H9 (cell line): ENCODE results near the gene POMGNT2. TPM values are rescaled to one million over a fixed set of nuclear protein-coding genes. Genes with fewer than 3 reads are reported as not detected.

Experiments used
- DNase-seq: peaks from one replicate; pipeline ENCODE4 v3.0.0-alpha.2; 2017
- H2AFZ ChIP-seq: one replicate; pipeline ENCODE4 v1.6.1; 2013; ENCODE audit warnings: mild to moderate bottlenecking, low read length, control low read depth, moderate library complexity
- H2AK5ac ChIP-seq: 2 replicates; pipeline ENCODE4 v1.6.1; 2013; ENCODE audit warnings: low read length, control low read depth, mixed read lengths; ENCODE audit not compliant: insufficient read length
- H2BK120ac ChIP-seq: one replicate; pipeline ENCODE4 v1.6.1; 2013; ENCODE audit warnings: low read depth, mild to moderate bottlenecking, low read length, control low read depth, inconsistent platforms; ENCODE audit not compliant: poor library complexity, severe bottlenecking
- H2BK12ac ChIP-seq: 2 replicates; pipeline ENCODE4 v1.6.1; 2013; ENCODE audit warnings: low read length, control low read depth, mixed read lengths, low read depth; ENCODE audit not compliant: insufficient read length
- H2BK15ac ChIP-seq: 2 replicates; pipeline ENCODE4 v1.6.1; 2013; ENCODE audit warnings: low read depth, low read length, control low read depth
- H2BK20ac ChIP-seq: one replicate; pipeline ENCODE4 v1.6.1; 2013; ENCODE audit warnings: low read depth, mild to moderate bottlenecking, low read length, control low read depth, inconsistent platforms; ENCODE audit not compliant: poor library complexity, severe bottlenecking
- H2BK5ac ChIP-seq: 2 replicates; pipeline ENCODE4 v1.6.1; 2013; ENCODE audit warnings: low read length, control low read depth, mixed read lengths; ENCODE audit not compliant: insufficient read length
- H3K14ac ChIP-seq: 2 replicates; pipeline ENCODE4 v1.6.1; 2013; ENCODE audit warnings: low read length, control low read depth; ENCODE audit not compliant: insufficient read depth
- H3K18ac ChIP-seq: 2 replicates; pipeline ENCODE4 v1.6.1; 2013; ENCODE audit warnings: low read depth, mild to moderate bottlenecking, mixed read lengths, low read length, control low read depth; ENCODE audit not compliant: insufficient read length
- H3K23ac ChIP-seq: 2 replicates; pipeline ENCODE4 v1.6.1; 2013; ENCODE audit warnings: low read length, control low read depth, mixed read lengths, low read depth; ENCODE audit not compliant: insufficient read length
- H3K23me2 ChIP-seq: 2 replicates; pipeline ENCODE4 v1.6.1; 2013; ENCODE audit warnings: low read depth, mild to moderate bottlenecking, mixed read lengths, low read length, control low read depth; ENCODE audit not compliant: insufficient read length, poor library complexity, severe bottlenecking
- H3K27ac ChIP-seq: 2 replicates; pipeline ENCODE4 v1.5.1; 2013; ENCODE audit warnings: low read length, control low read depth, mixed read lengths, low read depth; ENCODE audit not compliant: insufficient read length
- H3K27me3 ChIP-seq: 2 replicates; pipeline ENCODE4 v1.6.1; 2013; ENCODE audit warnings: low read length, control low read depth, inconsistent platforms; ENCODE audit not compliant: insufficient read depth
- H3K4ac ChIP-seq: 2 replicates; pipeline ENCODE4 v1.6.1; 2013; ENCODE audit warnings: low read depth, mild to moderate bottlenecking, control low read depth, inconsistent platforms, low read length, moderate library complexity
- H3K4me1 ChIP-seq: 2 replicates; pipeline ENCODE4 v1.6.1; 2013; ENCODE audit warnings: low read length, control low read depth, inconsistent platforms; ENCODE audit not compliant: insufficient read depth
- H3K4me2 ChIP-seq: 2 replicates; pipeline ENCODE4 v1.6.1; 2013; ENCODE audit warnings: low read length, control low read depth, mixed read lengths; ENCODE audit not compliant: insufficient read length, insufficient read depth
- H3K56ac ChIP-seq: 2 replicates; pipeline ENCODE4 v1.6.1; 2013; ENCODE audit warnings: low read depth, mild to moderate bottlenecking, mixed read lengths, low read length, control low read depth; ENCODE audit not compliant: insufficient read length
- H3K79me1 ChIP-seq: 2 replicates; pipeline ENCODE4 v1.6.1; 2013; ENCODE audit warnings: low read depth, mild to moderate bottlenecking, moderate library complexity, low read length, control low read depth, inconsistent platforms; ENCODE audit not compliant: insufficient read depth, poor library complexity, severe bottlenecking
- H3K79me2 ChIP-seq: 2 replicates; pipeline ENCODE4 v1.6.1; 2013; ENCODE audit warnings: low read length, control low read depth, inconsistent platforms; ENCODE audit not compliant: insufficient read depth
- H3K9ac ChIP-seq: 2 replicates; pipeline ENCODE4 v1.6.1; 2013; ENCODE audit warnings: low read length, control low read depth, mixed read lengths; ENCODE audit not compliant: insufficient read length; ENCODE audit errors: extremely low read depth
- H3K9me3 ChIP-seq: one replicate; pipeline ENCODE4 v1.6.1; 2013; ENCODE audit warnings: low read depth, low read length, inconsistent platforms; ENCODE audit not compliant: control insufficient read depth
- H3T11ph ChIP-seq: one replicate; pipeline ENCODE4 v1.6.1; 2013; ENCODE audit warnings: mild to moderate bottlenecking, low read length, control low read depth, inconsistent platforms
- H4K20me1 ChIP-seq: one replicate; pipeline ENCODE4 v1.6.1; 2013; ENCODE audit not compliant: control insufficient read depth, insufficient read length, insufficient read depth
- H4K5ac ChIP-seq: 2 replicates; pipeline ENCODE4 v1.6.1; 2013; ENCODE audit warnings: low read depth, mild to moderate bottlenecking, mixed read lengths, low read length, control low read depth; ENCODE audit not compliant: insufficient read length
- H4K8ac ChIP-seq: replicated peaks from 2 replicates; pipeline ENCODE4 v1.6.1; 2013; ENCODE audit warnings: low read length, control low read depth, mixed read lengths, low read depth; ENCODE audit not compliant: insufficient read length
- H4K91ac ChIP-seq: 2 replicates; pipeline ENCODE4 v1.6.1; 2013; ENCODE audit warnings: low read depth, mild to moderate bottlenecking, moderate library complexity, mixed read lengths, low read length, control low read depth; ENCODE audit not compliant: insufficient read length
- H3K27ac Mint-ChIP-seq, 3 experiments: 2 replicates in 2 of 3; 3 replicates in 1 of 3; pipeline ENCODE4 v1.8.0; 2020 to 2021; ENCODE audit warnings: mixed read lengths in 3 of 3, mild to moderate bottlenecking in 1 of 3, moderate library complexity in 1 of 3
- H3K27me3 Mint-ChIP-seq: 2 replicates; pipeline ENCODE4 v1.8.0; 2021; ENCODE audit warnings: low read depth, mild to moderate bottlenecking, moderate library complexity, mixed read lengths
- H3K36me3 Mint-ChIP-seq, 3 experiments: 2 replicates in 2 of 3; 3 replicates in 1 of 3; pipeline ENCODE4 v1.8.0; 2020 to 2021; ENCODE audit warnings: low read depth in 3 of 3, mixed read lengths in 3 of 3; ENCODE audit not compliant: insufficient read depth in 1 of 3
- H3K4me1 Mint-ChIP-seq, 2 experiments: 2 replicates each; pipeline ENCODE4 v1.8.0; 2020; ENCODE audit warnings: mixed read lengths in 2 of 2
- H3K4me3 Mint-ChIP-seq, 2 experiments: 2 replicates in 1 of 2; 3 replicates in 1 of 2; pipeline ENCODE4 v1.8.0; 2020 to 2021; ENCODE audit warnings: mild to moderate bottlenecking in 2 of 2, mixed read lengths in 2 of 2, moderate library complexity in 1 of 2
- H3K9me3 Mint-ChIP-seq, 2 experiments: 2 replicates in 1 of 2; 3 replicates in 1 of 2; pipeline ENCODE4 v1.8.0; 2020; ENCODE audit warnings: mild to moderate bottlenecking in 2 of 2, mixed read lengths in 2 of 2, moderate library complexity in 1 of 2
- WGBS: extraction: QIAGEN DNeasy Blood & Tissue Kit; methylation state at CpG from one replicate; pipeline ENCODE4 v1.1.7; 2013; ENCODE audit warnings: missing lambda C conversion rate, low lambda C conversion rate, mixed read lengths; ENCODE audit not compliant: insufficient read length; ENCODE audit errors: extremely low coverage; 5-methylcytosine and 5-hydroxymethylcytosine counted together
- total RNA-seq: library from RNA; stranded (reverse); gene quantifications from 2 replicates; pipeline ENCODE4 v1.2.1, GENCODE V29; 2021
- TF ChIP-seq, protein P1 (sequence below): fragments of 200-600 bp; sonication (generic); conservative IDR thresholded peaks from 3 replicates; pipeline ENCODE4 v1.8.0; 2021; ENCODE audit warnings: antibody characterized with exemption, mild to moderate bottlenecking

The POMGNT2 gene
- total RNA-seq, 1 experiment from 2014 or later: 14.0 TPM

GRCh38 chr3:43102773-43103480, 3.0 kb downstream of the POMGNT2 start:
- no peak for DNase-seq
- Histone ChIP-seq H2BK120ac (no peak overlapping the region), H4K91ac (no peak overlapping the region)

More at GRCh38 chr3:43102773-43103480, 3.0 kb downstream of the POMGNT2 start:
- Histone ChIP-seq H3K9ac (no peak overlapping the region), H3K4me2 (no peak overlapping the region), H2BK20ac (no peak overlapping the region), H3K4me1 (no peaks in the 10 kb centered on the region), H3K56ac (no peak overlapping the region), H4K5ac (no peak overlapping the region), H2BK5ac (no peak overlapping the region), H2AK5ac (no peak overlapping the region), H3K4ac (no peak overlapping the region), H3K23me2 (peaks cover 3% of the 10 kb centered on the region), H3K79me1 (peaks cover 4% of the 10 kb centered on the region), H4K8ac (no peak overlapping the region), H2AFZ (no peak overlapping the region), H3K79me2 (no peaks in the 10 kb centered on the region), H3K27me3 (no peaks in the 10 kb centered on the region; the same call in 1 of the 2 replicates), H3K9me3 (no peaks in the 10 kb centered on the region), H2BK15ac (no peak overlapping the region), H2BK12ac (no peak overlapping the region), H3K14ac (no peak overlapping the region), H3T11ph (no peak overlapping the region), H3K18ac (no peak overlapping the region), H3K23ac (no peak overlapping the region), H3K27ac (no peak overlapping the region), H4K20me1 (peaks cover 5% of the 10 kb centered on the region)
- Mint-ChIP-seq H3K4me1 (peaks cover 9 to 10% of the 10 kb centered on the region in 2 experiments), H3K27ac (no peak overlapping the region), H3K9me3 (no peaks in the 10 kb centered on the region), H3K36me3 (no peaks in the 10 kb centered on the region; a peak in 1 of 7 replicates), H3K27me3 (peaks cover 20% of the 10 kb centered on the region), H3K4me3 (no peak overlapping the region)
- TF ChIP-seq, protein P1, sequence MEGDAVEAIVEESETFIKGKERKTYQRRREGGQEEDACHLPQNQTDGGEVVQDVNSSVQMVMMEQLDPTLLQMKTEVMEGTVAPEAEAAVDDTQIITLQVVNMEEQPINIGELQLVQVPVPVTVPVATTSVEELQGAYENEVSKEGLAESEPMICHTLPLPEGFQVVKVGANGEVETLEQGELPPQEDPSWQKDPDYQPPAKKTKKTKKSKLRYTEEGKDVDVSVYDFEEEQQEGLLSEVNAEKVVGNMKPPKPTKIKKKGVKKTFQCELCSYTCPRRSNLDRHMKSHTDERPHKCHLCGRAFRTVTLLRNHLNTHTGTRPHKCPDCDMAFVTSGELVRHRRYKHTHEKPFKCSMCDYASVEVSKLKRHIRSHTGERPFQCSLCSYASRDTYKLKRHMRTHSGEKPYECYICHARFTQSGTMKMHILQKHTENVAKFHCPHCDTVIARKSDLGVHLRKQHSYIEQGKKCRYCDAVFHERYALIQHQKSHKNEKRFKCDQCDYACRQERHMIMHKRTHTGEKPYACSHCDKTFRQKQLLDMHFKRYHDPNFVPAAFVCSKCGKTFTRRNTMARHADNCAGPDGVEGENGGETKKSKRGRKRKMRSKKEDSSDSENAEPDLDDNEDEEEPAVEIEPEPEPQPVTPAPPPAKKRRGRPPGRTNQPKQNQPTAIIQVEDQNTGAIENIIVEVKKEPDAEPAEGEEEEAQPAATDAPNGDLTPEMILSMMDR: no peak
- WGBS: no CpG with 5 or more reads among the region's 2 CpGs
